KMS-11 (cell line): ENCODE measurements around the gene CD81.

Experiments used
- H2AFZ ChIP-seq: fragments of 200-600 bp; sonication (generic); 2 replicates; pipeline ENCODE4 v1.6.1; 2016; ENCODE audit warnings: antibody characterized with exemption, mixed run types, low read depth
- H3K27ac ChIP-seq: fragments of 200-600 bp; sonication (generic); 2 replicates; pipeline ENCODE4 v1.6.1; 2016; ENCODE audit warnings: mild to moderate bottlenecking, mixed run types
- H3K27me3 ChIP-seq: fragments of 200-600 bp; sonication (generic); 2 replicates; pipeline ENCODE4 v1.6.1; 2017; ENCODE audit warnings: mild to moderate bottlenecking, low read depth, mixed run types, moderate library complexity; ENCODE audit not compliant: insufficient read depth
- H3K36me3 ChIP-seq: fragments of 200-600 bp; sonication (generic); 2 replicates; pipeline ENCODE4 v1.6.1; 2017; ENCODE audit warnings: mild to moderate bottlenecking, mixed run types; ENCODE audit not compliant: insufficient read depth
- H3K4me1 ChIP-seq: fragments of 200-600 bp; sonication (generic); 2 replicates; pipeline ENCODE4 v1.6.1; 2016; ENCODE audit warnings: mild to moderate bottlenecking, low read depth, mixed run types; ENCODE audit not compliant: poor library complexity, severe bottlenecking
- H3K4me2 ChIP-seq: fragments of 200-600 bp; sonication (generic); 2 replicates; pipeline ENCODE4 v1.7.0; 2016; ENCODE audit warnings: mild to moderate bottlenecking, mixed run types
- H3K4me3 ChIP-seq: fragments of 200-600 bp; sonication (generic); IDR thresholded peaks from 2 replicates; pipeline ENCODE4 v1.6.1; 2017; ENCODE audit warnings: low read depth, low read length, mixed read lengths; ENCODE audit not compliant: insufficient read depth
- H3K79me2 ChIP-seq: fragments of 200-600 bp; sonication (generic); 2 replicates; pipeline ENCODE4 v1.6.1; 2016; ENCODE audit warnings: low read depth, mixed run types; ENCODE audit not compliant: insufficient read depth
- H3K9ac ChIP-seq: fragments of 200-600 bp; sonication (generic); 2 replicates; pipeline ENCODE4 v1.6.1; 2016; ENCODE audit warnings: mild to moderate bottlenecking, mixed run types
- H4K20me1 ChIP-seq: fragments of 200-600 bp; sonication (generic); 2 replicates; pipeline ENCODE4 v1.6.1; 2016; ENCODE audit warnings: mild to moderate bottlenecking, mixed run types; ENCODE audit not compliant: insufficient read depth
- CTCF ChIP-seq: fragments of 200-600 bp; sonication (generic); conservative IDR thresholded peaks from 2 replicates; pipeline ENCODE4 v1.6.1; 2017; ENCODE audit warnings: low read depth, mild to moderate bottlenecking, antibody characterized with exemption, low read length, moderate library complexity, mixed read lengths

The CD81 gene

GRCh38 chr11:2409126-2409525, 32.0 kb downstream of the CD81 start:
- peaks cover 69% of the 10 kb centered on the region for H3K27me3 ChIP-seq
- no peak overlapping the region for H3K27ac ChIP-seq

GRCh38 chr11:2409611-2410468, 32.7 kb downstream of the CD81 start:
- no peak overlapping the region for H3K4me3 ChIP-seq
- no peak overlapping the region for H3K27ac ChIP-seq
- peaks cover 74% of the 10 kb centered on the region for H3K27me3 ChIP-seq
- no peak overlapping the region for H3K9ac ChIP-seq
- no peak for TF ChIP-seq CTCF
- no peaks in the 10 kb centered on the region for H3K36me3 ChIP-seq
- H3K4me1 ChIP-seq: no peaks in the 10 kb centered on the region
- H3K4me2 ChIP-seq: no peak overlapping the region
- no peak overlapping the region for H2AFZ ChIP-seq
- no peaks in the 10 kb centered on the region for H3K79me2 ChIP-seq
- H4K20me1 ChIP-seq: no peaks in the 10 kb centered on the region

More at GRCh38 chr11:2409126-2409525, 32.0 kb downstream of the CD81 start:
- Histone ChIP-seq H3K4me1 (no peaks in the 10 kb centered on the region), H3K9ac (no peak overlapping the region), H3K79me2 (no peaks in the 10 kb centered on the region), H4K20me1 (no peaks in the 10 kb centered on the region), H3K4me3 (no peak overlapping the region), H3K4me2 (no peak overlapping the region), H3K36me3 (no peaks in the 10 kb centered on the region), H2AFZ (no peak overlapping the region)
- TF ChIP-seq CTCF: no peak

- Histone ChIP-seq H4K20me1 (no peaks in the 10 kb centered on the region), H3K27ac (no peak overlapping the region)
- no peak for TF ChIP-seq CTCF
Measured at GRCh38 chr11:2410616-2411015, 33.5 kb downstream of the CD81 start.

GRCh38 chr11:2411446-2412305, 34.6 kb downstream of the CD81 start:
- TF ChIP-seq CTCF: no peak
- H3K4me3 ChIP-seq: no peak overlapping the region
- no peaks in the 10 kb centered on the region for H3K79me2 ChIP-seq
- peaks cover 90% of the 10 kb centered on the region for H3K27me3 ChIP-seq
- H2AFZ ChIP-seq: no peak overlapping the region
- H3K4me1 ChIP-seq: no peaks in the 10 kb centered on the region
- no peak overlapping the region for H3K27ac ChIP-seq
- H3K4me2 ChIP-seq: no peak overlapping the region
- H3K9ac ChIP-seq: no peak overlapping the region
- no peaks in the 10 kb centered on the region for H4K20me1 ChIP-seq
- no peaks in the 10 kb centered on the region for H3K36me3 ChIP-seq

More at GRCh38 chr11:2410616-2411015, 33.5 kb downstream of the CD81 start:
- H3K79me2 ChIP-seq: no peaks in the 10 kb centered on the region
- H3K9ac ChIP-seq: no peak overlapping the region
- peaks cover 82% of the 10 kb centered on the region for H3K27me3 ChIP-seq
- no peaks in the 10 kb centered on the region for H3K36me3 ChIP-seq
- H3K4me2 ChIP-seq: no peak overlapping the region
- no peak overlapping the region for H2AFZ ChIP-seq
- H3K4me3 ChIP-seq: no peak overlapping the region
- no peaks in the 10 kb centered on the region for H3K4me1 ChIP-seq
